Transverse colon (tissue), 4 donors: ENCODE data around the gene VPS11. TPM values are rescaled to one million over a fixed set of nuclear protein-coding genes. Genes with fewer than 3 reads are reported as not detected.

Source experiments
- DNase-seq: peaks from one replicate; pipeline ENCODE4 v3.0.0-alpha.2; 2019
- H3K27ac ChIP-seq, 4 donors: fragments of 200-600 bp; sonication (generic); 2 replicates each; pipeline ENCODE4 v1.5.1; 2016 to 2018; ENCODE audit warnings: inconsistent platforms in 4 of 4
- H3K27me3 ChIP-seq: fragments of 200-600 bp; sonication (generic); 2 replicates; pipeline ENCODE4 v1.5.1; 2017; ENCODE audit warnings: inconsistent platforms
- H3K36me3 ChIP-seq, 4 donors: fragments of 200-600 bp; sonication (generic); 2 replicates each; pipeline ENCODE4 v1.5.1; 2017 to 2019; ENCODE audit warnings: inconsistent platforms in 4 of 4
- H3K4me1 ChIP-seq, 4 donors: fragments of 200-600 bp; sonication (generic); 2 replicates each; pipeline ENCODE4 v1.5.1; 2017 to 2020; ENCODE audit warnings: inconsistent platforms in 4 of 4
- H3K4me3 ChIP-seq, 4 donors: fragments of 200-600 bp; sonication (generic); 1 replicate in 1 of 4; 2 replicates in 3 of 4; pipeline versions ENCODE4 v1.5.1 to v1.6.1; 2017 to 2019; ENCODE audit warnings: inconsistent platforms in 4 of 4
- H3K9me3 ChIP-seq, 2 donors: fragments of 200-600 bp; sonication (generic); 2 replicates each; pipeline ENCODE4 v1.5.1; 2017 to 2019; ENCODE audit warnings: inconsistent platforms in 2 of 2
- EP300 ChIP-seq: sonication (generic); formaldehyde crosslinking; IDR thresholded peaks from one replicate; pipeline ENCODE4 v1.6.1; 2017; ENCODE audit warnings: antibody characterized with exemption, low read depth
- POLR2A ChIP-seq: fragments of 450-650 bp; IDR thresholded peaks from one replicate; pipeline ENCODE4 v1.6.1; 2016; ENCODE audit warnings: antibody characterized with exemption, mild to moderate bottlenecking, moderate library complexity
- POLR2AphosphoS5 ChIP-seq, 3 donors: sonication (generic); formaldehyde crosslinking; IDR thresholded peaks; one replicate each; pipeline ENCODE4 v1.6.1; 2016; ENCODE audit warnings: antibody characterized with exemption in 3 of 3
- WGBS, 2 donors: methylation state at CpG; one replicate each; pipeline ENCODE4 v1.1.5; 2018; ENCODE audit warnings: low coverage in 1 of 2; 5-methylcytosine and 5-hydroxymethylcytosine counted together
- in situ Hi-C, 4 donors: fragments of 200-750 bp; cut with MboI; loops; one replicate each; pipeline versions ENCODE4 v1.15.0 to v1.15.1; 2017; ENCODE audit warnings: low sequenced_read_pairs in 3 of 4, low pct_ligation_motif_present in 1 of 4, low pct_unique_long_range_greater_than_20kb in 1 of 4
- intact Hi-C: fragments of 100-400 bp; cut with DNase I; formaldehyde crosslinking; loops from one replicate; pipeline ENCODE4 v1.15.1; 2023; ENCODE audit warnings: low total_unique reads
- total RNA-seq, 4 donors: library from RNA; depleted of rRNA; stranded (reverse); fragments of >200 nt; gene quantifications; one replicate each; pipeline ENCODE4 v1.1.0, GENCODE V29; 2016
- TF ChIP-seq, protein P1 (sequence below), 5 experiments: fragments of 200-600 bp in 3 of 5; fragments of 450-650 bp in 2 of 5; sonication (generic) in 3 of 5; IDR thresholded peaks; 1 replicate in 2 of 5; 2 replicates in 3 of 5; pipeline ENCODE4 v1.5.1; 2016 to 2017; ENCODE audit warnings: antibody characterized with exemption in 5 of 5, inconsistent platforms in 3 of 5, mild to moderate bottlenecking in 2 of 5, moderate library complexity in 1 of 5

The VPS11 gene
- total RNA-seq, 4 donors from 2014 or later, result 19.8 to 122 (median 31.2) TPM

DNA sequence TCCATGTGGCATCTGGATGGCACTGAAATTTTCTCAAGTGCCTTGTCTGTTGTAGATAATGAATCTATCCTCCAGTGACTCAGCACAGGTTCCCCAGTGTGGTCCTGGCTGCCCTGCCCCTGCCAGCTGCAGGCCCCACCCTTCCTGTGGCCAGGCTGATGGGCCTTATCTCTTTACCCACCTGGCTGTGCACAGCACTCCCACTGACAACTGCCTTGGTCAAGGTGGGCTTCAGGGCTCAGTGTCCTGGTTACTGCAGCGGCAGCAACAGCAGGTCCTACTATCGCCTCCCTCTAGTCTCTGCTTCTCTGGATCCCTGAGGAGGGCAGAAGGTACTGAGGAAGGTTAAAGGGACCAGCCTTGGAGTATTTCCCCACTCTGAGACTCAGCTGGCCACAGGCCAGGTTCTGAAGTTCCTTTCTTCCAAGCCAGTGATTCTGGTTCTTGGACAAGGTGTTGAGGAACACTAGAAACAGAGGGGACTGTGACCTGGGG, 20.2 kb downstream of the VPS11 start:
- intact Hi-C loops, result no loop called here
- Histone ChIP-seq H3K36me3 (no peaks in the 10 kb centered on the region), H3K4me1 (peaks cover 15 to 22% (median 16%) of the 10 kb centered on the region in 4 donors), H3K4me3 (no peak overlapping the region), H3K27ac (no peak overlapping the region), H3K27me3 (no peaks in the 10 kb centered on the region), H3K9me3 (no peaks in the 10 kb centered on the region)
- in situ Hi-C loops, result no loop called here
- WGBS, 2 donors, result 96% methylated on average over 2 of the region's 2 CpGs; no CpG with 5 or more reads in 1 of the 2 donors
- TF ChIP-seq POLR2AphosphoS5 (IDR thresholded peaks at IDR 0.05) (no peak), EP300 (no peak), POLR2A (no peak)
- TF ChIP-seq, protein P1, sequence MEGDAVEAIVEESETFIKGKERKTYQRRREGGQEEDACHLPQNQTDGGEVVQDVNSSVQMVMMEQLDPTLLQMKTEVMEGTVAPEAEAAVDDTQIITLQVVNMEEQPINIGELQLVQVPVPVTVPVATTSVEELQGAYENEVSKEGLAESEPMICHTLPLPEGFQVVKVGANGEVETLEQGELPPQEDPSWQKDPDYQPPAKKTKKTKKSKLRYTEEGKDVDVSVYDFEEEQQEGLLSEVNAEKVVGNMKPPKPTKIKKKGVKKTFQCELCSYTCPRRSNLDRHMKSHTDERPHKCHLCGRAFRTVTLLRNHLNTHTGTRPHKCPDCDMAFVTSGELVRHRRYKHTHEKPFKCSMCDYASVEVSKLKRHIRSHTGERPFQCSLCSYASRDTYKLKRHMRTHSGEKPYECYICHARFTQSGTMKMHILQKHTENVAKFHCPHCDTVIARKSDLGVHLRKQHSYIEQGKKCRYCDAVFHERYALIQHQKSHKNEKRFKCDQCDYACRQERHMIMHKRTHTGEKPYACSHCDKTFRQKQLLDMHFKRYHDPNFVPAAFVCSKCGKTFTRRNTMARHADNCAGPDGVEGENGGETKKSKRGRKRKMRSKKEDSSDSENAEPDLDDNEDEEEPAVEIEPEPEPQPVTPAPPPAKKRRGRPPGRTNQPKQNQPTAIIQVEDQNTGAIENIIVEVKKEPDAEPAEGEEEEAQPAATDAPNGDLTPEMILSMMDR (IDR thresholded peaks at IDR 0.05), result no peak
- no peak for DNase-seq

DNA sequence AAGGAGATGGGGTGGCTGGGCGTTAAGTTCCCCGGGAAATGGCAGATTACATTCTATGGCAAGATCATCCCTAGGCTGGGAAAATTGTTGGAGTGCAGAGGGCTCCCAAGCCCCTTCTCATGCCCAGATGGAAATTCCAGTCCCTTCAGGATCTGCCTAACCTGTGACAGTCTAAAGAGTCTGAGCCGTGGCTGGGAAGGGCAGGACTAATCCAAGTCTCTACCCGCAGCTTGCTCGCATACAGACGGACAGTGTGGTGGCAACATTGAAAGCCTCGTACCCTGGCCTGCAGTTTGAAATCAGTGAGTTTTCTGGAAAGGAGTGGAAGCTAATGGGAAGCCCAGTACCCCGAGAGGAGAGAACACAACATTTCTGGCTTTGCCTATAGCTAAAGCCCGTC, 20.8 kb downstream of the VPS11 start:
- H3K27me3 ChIP-seq, result no peaks in the 10 kb centered on the region
- WGBS, 2 donors, result 92 to 94% methylated on average over 9 of the region's 9 CpGs
- in situ Hi-C loops, result no loop called here
- TF ChIP-seq EP300 (no peak), POLR2A (no peak), POLR2AphosphoS5 (IDR thresholded peaks at IDR 0.05) (no peak)
- TF ChIP-seq, protein P1 (IDR thresholded peaks at IDR 0.05), result no peak
- H3K9me3 ChIP-seq, result no peaks in the 10 kb centered on the region
- H3K27ac ChIP-seq, result no peak overlapping the region
- H3K4me1 ChIP-seq, result peaks cover 21 to 29% (median 22%) of the 10 kb centered on the region in 4 donors
- H3K36me3 ChIP-seq, result no peaks in the 10 kb centered on the region
- H3K4me3 ChIP-seq, result no peak overlapping the region
- DNase-seq, result no peak
- intact Hi-C loops, result no loop called here

DNA sequence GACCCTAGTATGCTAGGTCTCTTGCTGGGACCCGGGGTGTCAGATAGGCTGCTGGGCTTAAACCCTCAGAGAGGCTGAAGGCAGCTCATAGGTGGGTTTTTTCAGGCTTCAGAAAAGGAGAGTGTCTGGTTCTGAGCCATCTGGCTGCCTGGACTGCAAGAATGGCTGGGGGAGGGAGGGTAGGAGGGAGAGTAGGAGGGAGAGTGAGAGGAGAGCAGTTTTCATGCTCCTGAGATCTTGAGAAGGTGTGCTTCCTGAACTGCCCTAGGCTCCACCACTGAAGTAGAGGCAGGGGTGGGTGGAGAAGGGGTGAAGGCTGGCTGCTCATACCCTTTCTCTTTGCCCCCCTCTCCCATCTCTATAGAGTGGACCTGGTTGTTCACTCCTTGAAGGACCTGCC, 21.7 kb downstream of the VPS11 start:
- peaks cover 26 to 33% (median 27%) of the 10 kb centered on the region in 4 donors for H3K4me1 ChIP-seq
- no peaks in the 10 kb centered on the region for H3K36me3 ChIP-seq
- H3K27ac ChIP-seq, result no peak overlapping the region
- intact Hi-C loops (no loop called here), in situ Hi-C loops (no loop called here)
- WGBS, 2 donors, result 80 to 94% methylated on average over 1 of the region's 1 CpG
- H3K9me3 ChIP-seq, result no peaks in the 10 kb centered on the region
- no peaks in the 10 kb centered on the region for H3K27me3 ChIP-seq
- no peak for DNase-seq
- TF ChIP-seq EP300 (no peak), POLR2A (no peak), POLR2AphosphoS5 (IDR thresholded peaks at IDR 0.05) (no peak)
- TF ChIP-seq, protein P1 (IDR thresholded peaks at IDR 0.05), result no peak
- H3K4me3 ChIP-seq, result no peak overlapping the region

DNA sequence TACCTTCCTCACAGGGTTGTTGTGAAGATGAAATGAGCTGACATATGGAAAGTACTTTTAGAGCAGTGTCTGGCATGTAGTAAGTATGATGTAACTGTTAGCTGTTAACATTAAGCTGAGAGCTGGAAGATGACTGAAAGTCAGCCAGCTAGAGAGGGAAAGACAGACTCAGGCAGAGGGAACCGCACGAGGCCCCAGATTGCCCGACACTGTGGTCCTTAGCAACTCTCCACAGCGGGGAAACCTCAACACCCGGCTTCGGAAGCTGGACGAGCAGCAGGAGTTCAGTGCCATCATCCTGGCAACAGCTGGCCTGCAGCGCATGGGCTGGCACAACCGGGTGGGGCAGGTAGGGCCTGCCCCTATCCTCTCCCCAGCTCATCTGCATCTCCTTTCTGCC, 23.6 kb downstream of the VPS11 start:
- no peak overlapping the region for H3K27ac ChIP-seq
- 73% methylated on average over 9 of the region's 9 CpGs; no CpG with 5 or more reads in 1 of the 2 donors for WGBS, 2 donors

More for the DNA sequence above, 23.6 kb downstream of the VPS11 start:
- Histone ChIP-seq H3K27me3 (no peaks in the 10 kb centered on the region), H3K4me3 (no peak overlapping the region), H3K36me3 (no peaks in the 10 kb centered on the region), H3K4me1 (peaks cover 19 to 28% (median 21%) of the 10 kb centered on the region in 4 donors), H3K9me3 (no peaks in the 10 kb centered on the region)
- intact Hi-C loops (no loop called here), in situ Hi-C loops (no loop called here)
- no peak for DNase-seq
- no peak for TF ChIP-seq EP300
- TF ChIP-seq POLR2AphosphoS5 (IDR thresholded peaks at IDR 0.05), result no peak
- TF ChIP-seq, protein P1 (IDR thresholded peaks at IDR 0.05), result no peak
- no peak for TF ChIP-seq POLR2A
